HEK293 (cell line): ENCODE data around the gene GRK3.

Experiments
- CTCF ChIA-PET: fragments of 350-600 bp; formaldehyde crosslinking; extraction: SDS; loops from one replicate; lab custom pipeline; 2021; ENCODE audit warnings: antibody characterized with exemption; lab: Yijun Ruan, JAX
- POLR2A ChIA-PET: fragments of 300-600 bp; formaldehyde crosslinking; extraction: SDS; loops from one replicate; lab custom pipeline; 2020; ENCODE audit warnings: antibody characterized with exemption, inconsistent platforms; lab: Yijun Ruan, JAX
- H3K27ac ChIP-seq: fragments of 200-500 bp; sonication (Bioruptor generic); 2 replicates; pipeline ENCODE4 v1.5.1; 2014; ENCODE audit warnings: low read depth, low read length, control low read depth, inconsistent platforms; ENCODE audit errors: extremely low read depth
- H3K36me3 ChIP-seq, 2 experiments: fragments of 200-500 bp in 1 of 2; sonication (Bioruptor generic) in 1 of 2; 1 replicate in 1 of 2; 2 replicates in 1 of 2; pipeline ENCODE4 v1.5.1; 2014 to 2017; ENCODE audit warnings: inconsistent platforms in 2 of 2, low read length in 2 of 2; ENCODE audit not compliant: control insufficient read depth in 2 of 2, insufficient read depth in 1 of 2
- H3K4me1 ChIP-seq: fragments of 200-500 bp; sonication (Bioruptor generic); 2 replicates; pipeline ENCODE4 v1.5.1; 2014; ENCODE audit warnings: mild to moderate bottlenecking, low read length, inconsistent platforms; ENCODE audit not compliant: control insufficient read depth, insufficient read depth
- H3K4me3 ChIP-seq: 2 replicates; pipeline ENCODE4 v1.5.1; 2011; ENCODE audit warnings: low read depth, mild to moderate bottlenecking, control low read depth, low read length, moderate library complexity
- H3K9me3 ChIP-seq: fragments of 200-500 bp; sonication (Bioruptor generic); 2 replicates; pipeline ENCODE4 v1.5.1; 2014; ENCODE audit warnings: low read depth, low read length, inconsistent platforms; ENCODE audit not compliant: control insufficient read depth, insufficient read depth
- EGR2 ChIP-seq: fragments of 450-650 bp; formaldehyde crosslinking; IDR thresholded peaks from 2 replicates; pipeline ENCODE4 v1.5.1; 2016; ENCODE audit warnings: low read depth, missing biosample characterization, missing genetic modification characterization
- GLI2 ChIP-seq: fragments of 450-650 bp; formaldehyde crosslinking; IDR thresholded peaks from 2 replicates; pipeline ENCODE4; 2017; ENCODE audit warnings: missing biosample characterization, missing genetic modification characterization, low read depth, borderline replicate concordance
- GLIS1 ChIP-seq: fragments of 450-650 bp; formaldehyde crosslinking; IDR thresholded peaks from 2 replicates; pipeline ENCODE4 v1.5.1; 2016; ENCODE audit warnings: missing biosample characterization, missing genetic modification characterization
- KLF1 ChIP-seq: fragments of 450-650 bp; formaldehyde crosslinking; IDR thresholded peaks from 2 replicates; pipeline ENCODE4 v1.5.1; 2016; ENCODE audit warnings: missing biosample characterization, missing genetic modification characterization
- KLF16 ChIP-seq: fragments of 450-650 bp; formaldehyde crosslinking; IDR thresholded peaks from 2 replicates; pipeline ENCODE4 v1.5.1; 2017; ENCODE audit warnings: missing biosample characterization, missing genetic modification characterization
- KLF7 ChIP-seq: fragments of 450-650 bp; formaldehyde crosslinking; IDR thresholded peaks from 2 replicates; pipeline ENCODE4 v1.5.1; 2016; ENCODE audit warnings: missing biosample characterization, missing genetic modification characterization, borderline replicate concordance
- KLF8 ChIP-seq: fragments of 450-650 bp; formaldehyde crosslinking; IDR thresholded peaks from 2 replicates; pipeline ENCODE4 v1.5.1; 2016; ENCODE audit warnings: missing biosample characterization, missing genetic modification characterization
- KLF9 ChIP-seq: fragments of 450-650 bp; formaldehyde crosslinking; IDR thresholded peaks from 2 replicates; pipeline ENCODE4 v1.5.1; 2016; ENCODE audit warnings: missing biosample characterization, missing genetic modification characterization, low read depth
- OVOL3 ChIP-seq: fragments of 450-650 bp; formaldehyde crosslinking; IDR thresholded peaks from 2 replicates; pipeline ENCODE4 v1.5.1; 2016; ENCODE audit warnings: missing biosample characterization, missing genetic modification characterization
- PRDM1 ChIP-seq: fragments of 450-650 bp; formaldehyde crosslinking; IDR thresholded peaks from 2 replicates; pipeline ENCODE4; 2016; ENCODE audit warnings: missing biosample characterization, missing genetic modification characterization
- SP2 ChIP-seq: fragments of 450-650 bp; formaldehyde crosslinking; IDR thresholded peaks from 2 replicates; pipeline ENCODE4 v1.5.1; 2016; ENCODE audit warnings: missing biosample characterization, missing genetic modification characterization
- YY2 ChIP-seq: fragments of 450-650 bp; formaldehyde crosslinking; IDR thresholded peaks from 2 replicates; pipeline ENCODE4 v1.5.1; 2016; ENCODE audit warnings: missing biosample characterization, missing genetic modification characterization
- ZBTB10 ChIP-seq: fragments of 450-650 bp; formaldehyde crosslinking; IDR thresholded peaks from 2 replicates; pipeline ENCODE4 v1.5.1; 2016; ENCODE audit warnings: missing biosample characterization, missing genetic modification characterization
- ZBTB20 ChIP-seq: fragments of 450-650 bp; formaldehyde crosslinking; IDR thresholded peaks from 2 replicates; pipeline ENCODE4 v1.5.1; 2016; ENCODE audit warnings: missing biosample characterization, missing genetic modification characterization
- ZBTB8A ChIP-seq: fragments of 450-650 bp; formaldehyde crosslinking; IDR thresholded peaks from 2 replicates; pipeline ENCODE4 v1.5.1; 2016; ENCODE audit warnings: missing biosample characterization, missing genetic modification characterization
- ZEB2 ChIP-seq: fragments of 450-650 bp; formaldehyde crosslinking; IDR thresholded peaks from 2 replicates; pipeline ENCODE4 v1.5.1; 2016; ENCODE audit warnings: missing biosample characterization, missing genetic modification characterization
- ZFHX2 ChIP-seq: fragments of 450-650 bp; formaldehyde crosslinking; conservative IDR thresholded peaks from 2 replicates; pipeline ENCODE4 v1.5.1; 2016; ENCODE audit warnings: missing biosample characterization, missing genetic modification characterization
- ZFP37 ChIP-seq: fragments of 450-650 bp; formaldehyde crosslinking; IDR thresholded peaks from 2 replicates; pipeline ENCODE4 v1.5.1; 2016; ENCODE audit warnings: missing biosample characterization, missing genetic modification characterization
- ZNF221 ChIP-seq: fragments of 450-650 bp; formaldehyde crosslinking; IDR thresholded peaks from 2 replicates; pipeline ENCODE4 v1.5.1; 2017; ENCODE audit warnings: missing biosample characterization, missing genetic modification characterization, borderline replicate concordance
- ZNF24 ChIP-seq: fragments of 450-650 bp; formaldehyde crosslinking; IDR thresholded peaks from 2 replicates; pipeline ENCODE4 v1.5.1; 2016; ENCODE audit warnings: missing biosample characterization, missing genetic modification characterization
- ZNF350 ChIP-seq: fragments of 450-650 bp; formaldehyde crosslinking; IDR thresholded peaks from 2 replicates; pipeline ENCODE4 v1.5.0; 2017; ENCODE audit warnings: missing biosample characterization, mild to moderate bottlenecking, missing genetic modification characterization
- ZNF366 ChIP-seq: fragments of 450-650 bp; formaldehyde crosslinking; conservative IDR thresholded peaks from 2 replicates; pipeline ENCODE4 v1.5.1; 2016; ENCODE audit warnings: missing biosample characterization, missing genetic modification characterization
- ZNF37A ChIP-seq: fragments of 450-650 bp; IDR thresholded peaks from 2 replicates; pipeline ENCODE4 v1.5.1; 2018; ENCODE audit warnings: missing biosample characterization, missing genetic modification characterization
- ZNF398 ChIP-seq: fragments of 450-650 bp; formaldehyde crosslinking; IDR thresholded peaks from 2 replicates; pipeline ENCODE4 v1.5.1; 2017; ENCODE audit warnings: missing biosample characterization, missing genetic modification characterization
- ZNF501 ChIP-seq: fragments of 450-650 bp; formaldehyde crosslinking; IDR thresholded peaks from 2 replicates; pipeline ENCODE4 v1.5.1; 2016; ENCODE audit warnings: missing biosample characterization, missing genetic modification characterization
- ZNF514 ChIP-seq: fragments of 450-650 bp; formaldehyde crosslinking; IDR thresholded peaks from 2 replicates; pipeline ENCODE4 v1.5.1; 2016; ENCODE audit warnings: missing biosample characterization, missing genetic modification characterization
- ZNF654 ChIP-seq: fragments of 450-650 bp; formaldehyde crosslinking; IDR thresholded peaks from 2 replicates; pipeline ENCODE4 v1.5.1; 2016; ENCODE audit warnings: low read depth, missing biosample characterization, missing genetic modification characterization
- ZNF677 ChIP-seq: fragments of 450-650 bp; IDR thresholded peaks from 2 replicates; pipeline ENCODE4 v1.5.0; 2018; ENCODE audit warnings: missing biosample characterization, mild to moderate bottlenecking, missing genetic modification characterization, moderate library complexity
- ZNF768 ChIP-seq: fragments of 450-650 bp; formaldehyde crosslinking; IDR thresholded peaks from 2 replicates; pipeline ENCODE4 v1.5.1; 2018; ENCODE audit warnings: missing biosample characterization, mild to moderate bottlenecking, missing genetic modification characterization
- ZXDB ChIP-seq: fragments of 450-650 bp; formaldehyde crosslinking; IDR thresholded peaks from 2 replicates; pipeline ENCODE4 v1.5.1; 2016; ENCODE audit warnings: missing biosample characterization, missing genetic modification characterization
- TF ChIP-seq, protein P1 (sequence below): fragments of 450-650 bp; formaldehyde crosslinking; IDR thresholded peaks from 2 replicates; pipeline ENCODE4 v1.5.1; 2017; ENCODE audit warnings: missing biosample characterization, missing genetic modification characterization
- TF ChIP-seq, protein P2 (sequence below): fragments of 450-650 bp; formaldehyde crosslinking; IDR thresholded peaks from 2 replicates; pipeline ENCODE4 v1.5.1; 2016; ENCODE audit warnings: missing biosample characterization, missing genetic modification characterization, borderline replicate concordance

GRK3 gene

GRCh38 chr22:25564320-25564978 is at the start of gene GRK3:
Gene GRK3, plus strand, starts transcription at chr22:25564675. Its CDS starts 366 bp downstream, at chr22:25565041.
- H3K4me3 ChIP-seq, result peak within 1 kb of the TSS; percentile 87
- ChIA-PET CTCF (interaction anchor here (1.9 kb wide), 1 partner anchor 23 kb away, joined by 6 read pairs; no protein-coding TSS in a partner anchor), POLR2A (interaction anchor here (0.6 kb wide), 1 partner anchor 120 kb away, joined by 3 read pairs; no protein-coding TSS in a partner anchor)
- peak within 1 kb of the TSS; percentile 54; the same call in 1 of the 2 replicates for H3K27ac ChIP-seq
- H3K4me1 ChIP-seq, result peaks cover 15% of the 10 kb centered on the region
- no peaks in the 10 kb centered on the region for H3K36me3 ChIP-seq
- no peaks in the 10 kb centered on the region for H3K9me3 ChIP-seq
- no peak for TF ChIP-seq ZNF654 (tag by site-specific recombination)
- peak; percentile 48; the same call in 1 of the 2 replicates for TF ChIP-seq ZEB2
- no peak for TF ChIP-seq GLI2 (tag by site-specific recombination)
- TF ChIP-seq ZNF398 (tag by site-specific recombination), result peak; percentile 99
- peak; percentile 83 for TF ChIP-seq KLF16 (tag by site-specific recombination)
- no peak for TF ChIP-seq ZNF350 (tag by site-specific recombination)
- TF ChIP-seq ZNF221 (tag by site-specific recombination), result no peak
- TF ChIP-seq SP2 (tag by site-specific recombination), result peak; percentile 81
- TF ChIP-seq ZNF37A (tag by site-specific recombination), result no peak
- no peak for TF ChIP-seq PRDM1 (tag by site-specific recombination)
- TF ChIP-seq KLF1, result peak; percentile 27; the same call in 1 of the 2 replicates
- no peak; the same call in 1 of the 2 replicates for TF ChIP-seq YY2
- peak; percentile 83 for TF ChIP-seq ZFHX2 (tag by site-specific recombination)
- 0 out of 2 replicates have a peak, but pooled peaks have one; percentile 30 for TF ChIP-seq ZXDB
- TF ChIP-seq ZNF366, result peak; percentile 63
- TF ChIP-seq ZFP37 (tag by site-specific recombination), result no peak
- TF ChIP-seq KLF7 (tag by site-specific recombination), result peak; percentile 23; the same call in 1 of the 2 replicates
- TF ChIP-seq, protein P1, sequence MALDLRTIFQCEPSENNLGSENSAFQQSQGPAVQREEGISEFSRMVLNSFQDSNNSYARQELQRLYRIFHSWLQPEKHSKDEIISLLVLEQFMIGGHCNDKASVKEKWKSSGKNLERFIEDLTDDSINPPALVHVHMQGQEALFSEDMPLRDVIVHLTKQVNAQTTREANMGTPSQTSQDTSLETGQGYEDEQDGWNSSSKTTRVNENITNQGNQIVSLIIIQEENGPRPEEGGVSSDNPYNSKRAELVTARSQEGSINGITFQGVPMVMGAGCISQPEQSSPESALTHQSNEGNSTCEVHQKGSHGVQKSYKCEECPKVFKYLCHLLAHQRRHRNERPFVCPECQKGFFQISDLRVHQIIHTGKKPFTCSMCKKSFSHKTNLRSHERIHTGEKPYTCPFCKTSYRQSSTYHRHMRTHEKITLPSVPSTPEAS (tag by site-specific recombination), result no peak
- TF ChIP-seq, protein P2, sequence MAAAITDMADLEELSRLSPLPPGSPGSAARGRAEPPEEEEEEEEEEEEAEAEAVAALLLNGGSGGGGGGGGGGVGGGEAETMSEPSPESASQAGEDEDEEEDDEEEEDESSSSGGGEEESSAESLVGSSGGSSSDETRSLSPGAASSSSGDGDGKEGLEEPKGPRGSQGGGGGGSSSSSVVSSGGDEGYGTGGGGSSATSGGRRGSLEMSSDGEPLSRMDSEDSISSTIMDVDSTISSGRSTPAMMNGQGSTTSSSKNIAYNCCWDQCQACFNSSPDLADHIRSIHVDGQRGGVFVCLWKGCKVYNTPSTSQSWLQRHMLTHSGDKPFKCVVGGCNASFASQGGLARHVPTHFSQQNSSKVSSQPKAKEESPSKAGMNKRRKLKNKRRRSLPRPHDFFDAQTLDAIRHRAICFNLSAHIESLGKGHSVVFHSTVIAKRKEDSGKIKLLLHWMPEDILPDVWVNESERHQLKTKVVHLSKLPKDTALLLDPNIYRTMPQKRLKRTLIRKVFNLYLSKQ, result no peak
- TF ChIP-seq KLF9 (tag by site-specific recombination), result peak; percentile 65
- no peak for TF ChIP-seq ZNF24
- no peak for TF ChIP-seq OVOL3
- peak; percentile 42; the same call in 1 of the 2 replicates for TF ChIP-seq ZBTB8A (tag by site-specific recombination)
- TF ChIP-seq EGR2 (tag by site-specific recombination), result peak; percentile 90
- peak; percentile 68 for TF ChIP-seq ZBTB20
- peak; percentile 27; the same call in 1 of the 2 replicates for TF ChIP-seq GLIS1 (tag by site-specific recombination)
- no peak for TF ChIP-seq ZNF768
- TF ChIP-seq ZNF501 (tag by site-specific recombination), result no peak
- no peak for TF ChIP-seq ZNF514 (tag by site-specific recombination)
- TF ChIP-seq KLF8, result peak; percentile 71
- TF ChIP-seq ZNF677 (tag by site-specific recombination), result no peak
- peak; percentile 77 for TF ChIP-seq ZBTB10 (tag by site-specific recombination)
